Occipital lobe (tissue), 2 donors: ENCODE measurements around the gene PSKH1. TPM values are rescaled to one million over a fixed set of nuclear protein-coding genes. Genes with fewer than 3 reads are reported as not detected.
"Not testable (repeated sequence)": the region's sequence is repeated elsewhere in the genome, so short reads cannot be mapped to it uniquely, and the experiment has no call there.

Source experiments
- DNase-seq: peaks from one replicate; lab custom pipeline; 2025; lab: John Stamatoyannopoulos, UW
- total RNA-seq: library from RNA; depleted of rRNA; stranded (reverse); fragments of >200 nt; gene quantifications from one replicate; pipeline ENCODE4 v1.2.3, GENCODE V29; 2014

The PSKH1 gene
- 5.1 TPM for total RNA-seq

GRCh38 chr16:67892899-67893742 is at the start of gene PSKH1:
TSS of gene PSKH1 (plus strand) at chr16:67893254. CDS start at chr16:67908750, 15,496 bp downstream.
- peak; percentile 96 for DNase-seq

- no peak for DNase-seq
Observed at GRCh38 chr16:67843343-67843765, 49.7 kb upstream of the PSKH1 start.

GRCh38 chr16:67844497-67844896 is 48.6 kb upstream of the PSKH1 start:
- no peak for DNase-seq

GRCh38 chr16:67845291-67846062 is 47.6 kb upstream of the PSKH1 start:
- DNase-seq = no peak

- DNase-seq = no peak
Observed at GRCh38 chr16:67846063-67846319, 47.1 kb upstream of the PSKH1 start.

- DNase-seq = peak; percentile 91
Observed at GRCh38 chr16:67846320-67847063, 46.6 kb upstream of the PSKH1 start, which contains the start of gene NUTF2. TSS of gene NUTF2 (plus strand) at chr16:67846933. CDS start at chr16:67865131, 18,198 bp downstream.

- DNase-seq = no peak
Observed at GRCh38 chr16:67847064-67847861, 45.8 kb upstream of the PSKH1 start, which contains the start of gene CENPT. TSS of gene CENPT (minus strand) at chr16:67847693. CDS start at chr16:67833859, 13,834 bp downstream.

- DNase-seq = no peak
Observed at GRCh38 chr16:67848118-67848517, 44.9 kb upstream of the PSKH1 start.

- no peak for DNase-seq
Observed at GRCh38 chr16:67853670-67854069, 39.4 kb upstream of the PSKH1 start.

GRCh38 chr16:67855789-67856188 is 37.3 kb upstream of the PSKH1 start:
- no peak for DNase-seq

GRCh38 chr16:67856927-67857546 is 36.0 kb upstream of the PSKH1 start:
- DNase-seq = no peak

- no peak for DNase-seq
Observed at GRCh38 chr16:67857547-67858233, 35.4 kb upstream of the PSKH1 start.

GRCh38 chr16:67858500-67858899 is 34.6 kb upstream of the PSKH1 start:
- no peak for DNase-seq

GRCh38 chr16:67860589-67861398 is 32.3 kb upstream of the PSKH1 start:
- DNase-seq = no peak

GRCh38 chr16:67861877-67862276 is 31.2 kb upstream of the PSKH1 start:
- DNase-seq = no peak

GRCh38 chr16:67862623-67863583 is 30.2 kb upstream of the PSKH1 start:
- peak; percentile 54 for DNase-seq

- DNase-seq = not testable (repeated sequence)
Observed at GRCh38 chr16:67864044-67864443, 29.0 kb upstream of the PSKH1 start.

- DNase-seq = no peak
Observed at GRCh38 chr16:67864594-67864993, 28.5 kb upstream of the PSKH1 start.
